ENCODE measurements around the gene SEC11C.
"Not testable (repeated sequence)": the region's sequence is repeated elsewhere in the genome, so short reads cannot be mapped to it uniquely, and the experiment has no call there.

The SEC11C gene

GRCh38 chr18:59139615-59140301 lies at the start of gene SEC11C:
SEC11C (plus strand) TSS chr18:59139884; CDS start chr18:59139949, 65 bp downstream.
- peak; percentile 86 for DNase-seq (ENCODE audit: low read depth)

GRCh38 chr18:59090966-59091603 lies 48.6 kb upstream of the SEC11C start:
- no peak for DNase-seq (ENCODE audit: low read depth)

- DNase-seq (ENCODE audit: low read depth), result no peak
Measured at GRCh38 chr18:59093668-59094067, 46.0 kb upstream of the SEC11C start.

GRCh38 chr18:59094569-59094968 lies 45.1 kb upstream of the SEC11C start:
- no peak for DNase-seq (ENCODE audit: low read depth)

- no peak for DNase-seq (ENCODE audit: low read depth)
Measured at GRCh38 chr18:59096098-59096789, 43.4 kb upstream of the SEC11C start.

- DNase-seq (ENCODE audit: low read depth), result no peak
Measured at GRCh38 chr18:59101830-59102414, 37.8 kb upstream of the SEC11C start.

GRCh38 chr18:59109375-59109774 lies 30.3 kb upstream of the SEC11C start:
- DNase-seq (ENCODE audit: low read depth), result peak; percentile 7

- no peak for DNase-seq (ENCODE audit: low read depth)
Measured at GRCh38 chr18:59114160-59114559, 25.5 kb upstream of the SEC11C start.

GRCh38 chr18:59123588-59124369 lies 15.9 kb upstream of the SEC11C start:
- peak; percentile 27 for DNase-seq (ENCODE audit: low read depth)

GRCh38 chr18:59124370-59124704 lies 15.3 kb upstream of the SEC11C start:
- DNase-seq (ENCODE audit: low read depth), result no peak

- no peak for DNase-seq (ENCODE audit: low read depth)
Measured at GRCh38 chr18:59127047-59127446, 12.6 kb upstream of the SEC11C start.

- DNase-seq (ENCODE audit: low read depth), result no peak
Measured at GRCh38 chr18:59129951-59130703, 9.6 kb upstream of the SEC11C start.

- DNase-seq (ENCODE audit: low read depth), result no peak
Measured at GRCh38 chr18:59132810-59133465, 6.7 kb upstream of the SEC11C start.

- peak; percentile 58 for DNase-seq (ENCODE audit: low read depth)
Measured at GRCh38 chr18:59139291-59139614, 431 bp upstream of the SEC11C start.

- DNase-seq (ENCODE audit: low read depth), result peak; percentile 5
Measured at GRCh38 chr18:59140302-59140885, 710 bp downstream of the SEC11C start.

- no peak for DNase-seq (ENCODE audit: low read depth)
Measured at GRCh38 chr18:59141294-59142068, 1.8 kb downstream of the SEC11C start.

- no peak for DNase-seq (ENCODE audit: low read depth)
Measured at GRCh38 chr18:59142274-59142673, 2.6 kb downstream of the SEC11C start.

- DNase-seq (ENCODE audit: low read depth), result not testable (repeated sequence)
Measured at GRCh38 chr18:59142800-59143416, 3.2 kb downstream of the SEC11C start.

GRCh38 chr18:59143441-59143840 lies 3.8 kb downstream of the SEC11C start:
- no peak for DNase-seq (ENCODE audit: low read depth)

All from fibroblast of gingiva (primary cell).